H4 (cell line): ENCODE measurements around the gene FANCL. TPM values are rescaled to one million over a fixed set of nuclear protein-coding genes. Genes with fewer than 3 reads are reported as not detected.
"Not testable (repeated sequence)": the region's sequence is repeated elsewhere in the genome, so short reads cannot be mapped to it uniquely, and the experiment has no call there.

ENCODE experiments used
- DNase-seq: peaks from one replicate; pipeline ENCODE4 v3.0.0-alpha.2; 2015; ENCODE audit warnings: low spot score
- total RNA-seq: library from RNA; depleted of rRNA; stranded (reverse); fragments of >200 nt; shearing (Covaris generic); gene quantifications from 2 replicates; pipeline ENCODE4 v1.2.3, GENCODE V29; 2014

FANCL gene
- total RNA-seq, 1 experiment from 2014 or later = 35.9 TPM

- no peak for DNase-seq
These were observed 34.3 kb downstream of the FANCL start for GRCh38 chr2:58206785-58207184.

- DNase-seq = no peak
These were observed 36.7 kb downstream of the FANCL start for GRCh38 chr2:58204195-58204959.

- DNase-seq = no peak
These were observed 38.1 kb downstream of the FANCL start for GRCh38 chr2:58203018-58203417.

GRCh38 chr2:58202404-58202803 lies 38.7 kb downstream of the FANCL start:
- DNase-seq = no peak

- DNase-seq = no peak
These were observed 43.2 kb downstream of the FANCL start for GRCh38 chr2:58197894-58198293.

GRCh38 chr2:58195662-58196061 lies 45.5 kb downstream of the FANCL start:
- no peak for DNase-seq

- no peak for DNase-seq
These were observed 46.7 kb downstream of the FANCL start for GRCh38 chr2:58194458-58194857.

GRCh38 chr2:58187022-58187421 lies 54.1 kb downstream of the FANCL start:
- not testable (repeated sequence) for DNase-seq

GRCh38 chr2:58186501-58186900 lies 54.6 kb downstream of the FANCL start:
- DNase-seq = no peak

GRCh38 chr2:58182527-58182926 lies 58.6 kb downstream of the FANCL start:
- DNase-seq = no peak

GRCh38 chr2:58180635-58181034 lies 60.5 kb downstream of the FANCL start:
- no peak for DNase-seq

- not testable (repeated sequence) for DNase-seq
These were observed 61.0 kb downstream of the FANCL start for GRCh38 chr2:58180175-58180574.

- not testable (repeated sequence) for DNase-seq
These were observed 63.9 kb downstream of the FANCL start for GRCh38 chr2:58177187-58177586.

GRCh38 chr2:58171831-58172230 lies 69.3 kb downstream of the FANCL start:
- DNase-seq = not testable (repeated sequence)

GRCh38 chr2:58170334-58170933 lies 70.7 kb downstream of the FANCL start:
- not testable (repeated sequence) for DNase-seq

GRCh38 chr2:58169845-58170244 lies 71.3 kb downstream of the FANCL start:
- DNase-seq = not testable (repeated sequence)

- DNase-seq = not testable (repeated sequence)
These were observed 73.0 kb downstream of the FANCL start for GRCh38 chr2:58168130-58168529.

GRCh38 chr2:58163913-58164312 lies 77.2 kb downstream of the FANCL start:
- DNase-seq = no peak

GRCh38 chr2:58158481-58158880 lies 82.6 kb downstream of the FANCL start:
- DNase-seq = no peak

- no peak for DNase-seq
These were observed 83.4 kb downstream of the FANCL start for GRCh38 chr2:58157754-58158153.

- DNase-seq = peak; percentile 16
These were observed 84.3 kb downstream of the FANCL start for GRCh38 chr2:58156780-58157179.

- DNase-seq = no peak
These were observed 85.9 kb downstream of the FANCL start for GRCh38 chr2:58155160-58155778.

GRCh38 chr2:58146707-58147106 lies 94.4 kb downstream of the FANCL start:
- no peak for DNase-seq
